ENCODE results near the gene INPP5J.
A peak's percentile ranks its signal among the peaks of the same experiment; 100 is the strongest.
"Not testable (repeated sequence)": the region's sequence is repeated elsewhere in the genome, so short reads cannot be mapped to it uniquely, and the experiment has no call there.

The INPP5J gene

GRCh38 chr22:31107894-31108218, 14.9 kb upstream of the INPP5J start:
- H3K9me3 ChIP-seq (ENCODE audit: control insufficient read depth, insufficient read depth, low read length): peaks cover under 1% of the 10 kb centered on the region; the same call in 1 of the 2 replicates
- 0 out of 2 replicates have a peak, but pooled peaks cover 5% of the 10 kb centered on the region for H3K27me3 ChIP-seq (ENCODE audit: control insufficient read depth, low read length)
- no peaks in the 10 kb centered on the region for H3K79me2 ChIP-seq (ENCODE audit: control insufficient read depth, low read length)
- no peak overlapping the region for H3K27ac ChIP-seq (ENCODE audit: low read depth, low read length)
- H3K4me3 ChIP-seq (ENCODE audit: low read length): peak overlapping the region; percentile 69
- TF ChIP-seq EZH2phosphoT487 (IDR thresholded peaks at IDR 0.05; ENCODE audit: borderline replicate concordance, low read length) (no peak), CTCF (IDR thresholded peaks at IDR 0.05; ENCODE audit: low read depth, low read length, poor library complexity, severe bottlenecking) (no peak)
- H3K4me1 ChIP-seq (ENCODE audit: control insufficient read depth, low read length): peaks cover 11% of the 10 kb centered on the region
- H4K20me1 ChIP-seq (ENCODE audit: control insufficient read depth, insufficient read depth, low read depth, low read length): no peaks in the 10 kb centered on the region
- peak overlapping the region; percentile 83 for H3K4me2 ChIP-seq (ENCODE audit: low read length)
- no peaks in the 10 kb centered on the region for H3K36me3 ChIP-seq (ENCODE audit: control insufficient read depth, low read length)
- no peaks in the 10 kb centered on the region for H3F3A ChIP-seq (ENCODE audit: control insufficient read depth, insufficient read depth)
- no peaks in the 10 kb centered on the region for H3K9me2 ChIP-seq (replicated peaks; ENCODE audit: control insufficient read depth, low read length)

GRCh38 chr22:31112547-31113091, 10.1 kb upstream of the INPP5J start:
- H3F3A ChIP-seq (ENCODE audit: control insufficient read depth, insufficient read depth); H3K27ac ChIP-seq (ENCODE audit: low read depth, low read length); H3K27me3 ChIP-seq (ENCODE audit: control insufficient read depth, low read length); H3K79me2 ChIP-seq (ENCODE audit: control insufficient read depth, low read length); H3K4me1 ChIP-seq (ENCODE audit: control insufficient read depth, low read length); H3K9me3 ChIP-seq (ENCODE audit: control insufficient read depth, insufficient read depth, low read length); H3K36me3 ChIP-seq (ENCODE audit: control insufficient read depth, low read length); H3K4me2 ChIP-seq (ENCODE audit: low read length); H3K9me2 ChIP-seq (replicated peaks; ENCODE audit: control insufficient read depth, low read length); H4K20me1 ChIP-seq (ENCODE audit: control insufficient read depth, insufficient read depth, low read depth, low read length); H3K4me3 ChIP-seq (ENCODE audit: low read length): not testable (repeated sequence)

- Histone ChIP-seq H3K9me2 (replicated peaks; ENCODE audit: control insufficient read depth, low read length) (no peaks in the 10 kb centered on the region), H3K27me3 (ENCODE audit: control insufficient read depth, low read length) (no peaks in the 10 kb centered on the region), H3K36me3 (ENCODE audit: control insufficient read depth, low read length) (no peaks in the 10 kb centered on the region), H3K9me3 (ENCODE audit: control insufficient read depth, insufficient read depth, low read length) (no peaks in the 10 kb centered on the region), H4K20me1 (ENCODE audit: control insufficient read depth, insufficient read depth, low read depth, low read length) (no peaks in the 10 kb centered on the region), H3K79me2 (ENCODE audit: control insufficient read depth, low read length) (no peaks in the 10 kb centered on the region), H3K27ac (ENCODE audit: low read depth, low read length) (no peak overlapping the region), H3F3A (ENCODE audit: control insufficient read depth, insufficient read depth) (no peaks in the 10 kb centered on the region), H3K4me1 (ENCODE audit: control insufficient read depth, low read length) (no peaks in the 10 kb centered on the region), H3K4me2 (ENCODE audit: low read length) (no peak overlapping the region), H3K4me3 (ENCODE audit: low read length) (no peak overlapping the region)
- TF ChIP-seq CTCF (IDR thresholded peaks at IDR 0.05; ENCODE audit: low read depth, low read length, poor library complexity, severe bottlenecking) (no peak), EZH2phosphoT487 (IDR thresholded peaks at IDR 0.05; ENCODE audit: borderline replicate concordance, low read length) (no peak)
These were observed 4.5 kb upstream of the INPP5J start for GRCh38 chr22:31118046-31118820.

- no peaks in the 10 kb centered on the region for H3K9me3 ChIP-seq (ENCODE audit: control insufficient read depth, insufficient read depth, low read length)
- no peaks in the 10 kb centered on the region for H3K79me2 ChIP-seq (ENCODE audit: control insufficient read depth, low read length)
- no peaks in the 10 kb centered on the region for H3K27me3 ChIP-seq (ENCODE audit: control insufficient read depth, low read length)
- no peaks in the 10 kb centered on the region for H3K9me2 ChIP-seq (replicated peaks; ENCODE audit: control insufficient read depth, low read length)
- H3K4me2 ChIP-seq (ENCODE audit: low read length): no peak overlapping the region
- no peak overlapping the region for H3K27ac ChIP-seq (ENCODE audit: low read depth, low read length)
- no peaks in the 10 kb centered on the region for H3F3A ChIP-seq (ENCODE audit: control insufficient read depth, insufficient read depth)
- no peaks in the 10 kb centered on the region for H4K20me1 ChIP-seq (ENCODE audit: control insufficient read depth, insufficient read depth, low read depth, low read length)
- no peak overlapping the region for H3K4me3 ChIP-seq (ENCODE audit: low read length)
- no peaks in the 10 kb centered on the region for H3K4me1 ChIP-seq (ENCODE audit: control insufficient read depth, low read length)
- TF ChIP-seq EZH2phosphoT487 (IDR thresholded peaks at IDR 0.05; ENCODE audit: borderline replicate concordance, low read length): no peak
- TF ChIP-seq CTCF (IDR thresholded peaks at IDR 0.05; ENCODE audit: low read depth, low read length, poor library complexity, severe bottlenecking): no peak
- H3K36me3 ChIP-seq (ENCODE audit: control insufficient read depth, low read length): no peaks in the 10 kb centered on the region
These were observed 3.6 kb upstream of the INPP5J start for GRCh38 chr22:31119026-31119717.
